ENCODE data around the gene ZWILCH.

DNA sequence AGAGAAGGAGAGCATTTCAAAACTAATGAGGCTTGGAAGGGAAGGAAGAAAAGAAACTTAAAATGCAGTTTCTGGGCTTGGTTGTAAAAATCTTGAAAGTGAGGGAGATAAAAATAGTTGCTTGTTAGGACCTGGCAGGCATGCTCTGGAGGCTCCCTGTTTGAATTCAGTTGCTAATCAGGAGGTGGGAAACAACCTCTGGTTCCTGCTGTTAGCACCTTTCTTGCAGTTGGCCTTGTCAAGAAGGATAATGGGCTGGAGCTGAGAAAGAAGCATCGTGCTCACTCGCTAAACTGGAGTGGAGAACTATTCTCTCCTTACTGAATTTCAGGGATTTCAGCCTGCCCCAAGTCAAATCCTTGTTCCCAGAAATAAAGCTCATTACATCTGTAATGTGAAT is 31.0 kb upstream of the ZWILCH start:
- no peak for TF ChIP-seq CTCF (conservative IDR thresholded peaks at IDR 0.05 in 1 of 2, IDR thresholded peaks at IDR 0.05 in 1 of 2; ENCODE audit: low read depth in 1 of 2, low read length in 2 of 2)
- TF ChIP-seq EZH2 (IDR thresholded peaks at IDR 0.05; ENCODE audit: low read length, missing control alignments): no peak
